GM18861 (cell line): ENCODE measurements around the gene NHSL2.
"Not testable (repeated sequence)": the region's sequence is repeated elsewhere in the genome, so short reads cannot be mapped to it uniquely, and the experiment has no call there.

ENCODE experiments used
- ATAC-seq: cut with Tn5 transposase; IDR thresholded peaks from one replicate; pipeline ENCODE4 v1.9.1; 2021; ENCODE audit not compliant: unreplicated experiment

The NHSL2 gene

DNA sequence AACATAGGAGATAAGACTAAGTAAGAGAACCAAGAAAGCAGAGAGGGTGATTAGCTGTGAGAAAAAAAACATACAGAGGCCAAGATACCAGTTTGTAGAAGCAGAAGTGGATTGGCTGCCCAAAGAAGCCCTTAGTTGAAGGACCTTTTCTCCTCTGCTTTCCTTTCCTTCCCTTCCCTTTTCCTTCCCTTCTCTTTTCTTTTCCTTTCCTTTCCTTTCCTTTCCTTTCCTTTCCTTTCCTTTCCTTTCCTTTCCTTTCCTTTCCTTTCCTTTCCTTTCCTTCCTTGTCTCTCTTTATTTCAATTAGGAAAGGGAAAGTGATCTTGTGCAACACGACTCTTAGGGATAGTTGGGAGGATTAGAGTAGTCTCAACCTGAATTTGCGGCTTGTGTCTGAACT lies 128.2 kb downstream of the NHSL2 start:
- no peak for ATAC-seq

DNA sequence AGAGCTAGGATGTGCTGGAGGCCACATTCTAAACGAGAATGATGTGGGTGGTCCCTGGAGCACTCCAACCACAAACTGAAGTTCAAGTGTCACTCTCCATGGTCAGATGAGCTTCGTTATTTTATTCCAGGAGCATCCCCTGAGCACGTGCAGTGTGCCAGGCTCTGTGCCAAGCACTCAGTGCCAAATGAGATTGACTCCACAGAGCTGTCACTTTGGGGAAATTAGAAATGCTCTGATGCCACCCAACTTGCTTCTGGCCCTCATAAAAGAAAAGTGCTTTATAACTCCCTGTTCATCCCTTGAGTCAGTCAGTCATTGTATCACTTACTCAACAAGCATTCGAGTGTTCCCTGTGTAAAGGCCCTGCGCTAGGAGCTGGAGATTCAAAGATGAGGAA lies 129.9 kb downstream of the NHSL2 start:
- no peak for ATAC-seq

GRCh38 chrX:72041176-72041575 lies 130.5 kb downstream of the NHSL2 start:
- no peak for ATAC-seq

- no peak for ATAC-seq
Measured at GRCh38 chrX:72041871-72042851, 131.5 kb downstream of the NHSL2 start.

DNA sequence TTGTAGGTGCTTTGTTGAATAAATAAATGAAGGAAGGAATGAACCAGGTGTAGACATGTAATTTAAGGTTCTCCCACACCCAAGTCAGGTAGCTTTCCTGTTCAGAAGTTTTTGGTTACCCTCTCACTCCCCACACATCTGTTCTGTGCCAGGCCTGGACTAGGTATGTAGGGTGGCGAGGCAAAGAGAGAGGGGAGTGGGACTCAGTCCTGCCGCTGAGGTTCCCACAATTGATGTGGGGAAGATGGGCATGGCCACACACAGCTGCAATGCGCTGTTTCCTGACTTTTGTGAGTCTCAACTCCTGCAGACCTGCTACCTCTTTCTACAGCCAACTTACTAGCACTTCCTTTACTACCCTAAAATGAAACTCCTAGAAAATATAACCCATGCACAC lies 132.2 kb downstream of the NHSL2 start:
- no peak for ATAC-seq

GRCh38 chrX:72043636-72044035 lies 133.0 kb downstream of the NHSL2 start:
- no peak for ATAC-seq

DNA sequence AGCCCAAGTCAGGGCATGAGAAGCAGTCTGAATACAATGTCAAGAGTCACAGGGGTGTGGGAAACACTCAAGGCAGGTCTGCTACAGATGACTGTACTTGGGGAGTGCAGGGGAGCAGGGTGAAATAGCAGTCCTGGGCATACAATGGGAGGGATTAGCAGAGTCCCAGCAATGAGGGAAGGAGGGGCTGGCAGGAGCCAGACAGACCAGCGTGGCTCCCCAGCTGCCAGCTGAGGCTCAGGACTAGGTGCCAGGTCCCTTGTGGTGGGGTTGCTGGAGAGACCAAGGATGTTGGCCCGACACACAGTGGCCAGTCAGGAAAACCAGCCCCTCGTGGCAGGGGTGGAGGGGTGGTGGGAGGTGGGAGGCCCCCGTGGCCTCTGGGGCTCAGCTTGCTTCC lies 134.5 kb downstream of the NHSL2 start:
- ATAC-seq: no peak

GRCh38 chrX:72045552-72046277 lies 135.1 kb downstream of the NHSL2 start:
- ATAC-seq: no peak

DNA sequence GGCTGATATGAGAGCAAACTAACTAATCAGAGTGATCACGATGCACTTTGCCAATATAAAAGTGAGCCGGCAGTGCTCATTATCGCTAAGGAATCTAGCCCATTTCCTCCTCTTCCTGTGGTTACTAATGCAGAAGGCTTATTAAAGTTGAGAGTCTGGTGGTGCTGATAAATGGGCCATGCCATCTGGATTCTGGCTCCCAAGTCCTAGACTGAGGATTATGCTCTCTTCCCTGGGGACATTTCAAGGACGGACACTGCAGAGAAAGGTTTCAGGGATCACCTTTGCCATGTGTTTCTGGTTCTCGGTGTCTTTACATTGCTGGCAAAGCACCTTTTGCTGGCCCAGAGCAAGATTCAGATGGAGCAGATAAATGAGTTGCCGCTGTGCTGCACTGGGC lies 135.8 kb downstream of the NHSL2 start:
- no peak for ATAC-seq

DNA sequence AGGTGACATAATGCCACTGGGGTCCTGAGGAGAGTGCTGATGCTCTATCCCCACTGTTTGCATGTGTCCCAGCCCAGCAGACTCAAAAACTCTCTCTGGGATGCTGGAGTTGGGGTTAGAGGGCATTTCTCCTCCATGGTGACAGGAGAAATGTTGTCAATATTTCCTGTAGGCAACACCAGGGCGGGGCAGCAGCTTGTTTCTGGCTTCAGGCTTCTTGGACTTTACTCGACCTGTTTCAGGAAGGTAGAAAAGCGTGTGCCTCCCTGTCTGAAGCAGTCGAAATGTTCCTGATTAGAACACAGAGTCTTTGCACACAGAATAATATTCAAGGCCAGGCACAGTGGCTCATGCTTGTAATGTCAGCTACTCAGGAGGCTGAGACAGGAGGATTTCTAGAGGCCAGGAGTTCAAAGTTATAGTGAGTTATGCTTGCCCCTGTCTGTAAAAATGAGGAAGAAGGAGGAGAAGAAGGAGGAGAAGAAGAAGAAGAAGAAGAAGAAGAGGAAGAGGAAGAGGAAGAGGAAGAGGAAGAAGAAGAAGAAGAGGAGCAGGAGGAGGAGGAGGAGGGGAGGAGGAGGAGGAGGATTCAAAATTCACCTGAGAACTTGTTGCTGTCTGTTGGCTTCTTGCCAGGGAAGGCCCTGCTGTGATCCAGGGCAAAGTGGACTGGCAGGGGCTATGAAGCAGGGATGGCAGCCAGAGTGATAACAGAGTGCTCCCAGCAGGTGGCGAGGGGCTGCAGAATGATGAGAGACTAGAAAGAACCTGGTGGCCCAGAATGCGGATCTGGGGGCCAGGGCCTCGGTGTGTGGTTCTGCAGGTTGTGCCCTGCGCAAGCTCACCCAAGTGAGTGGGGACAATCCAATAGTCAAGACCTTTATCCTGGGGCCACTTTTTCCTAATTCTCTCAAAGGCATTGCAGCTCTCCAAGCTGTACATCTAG lies 138.1 kb downstream of the NHSL2 start:
- ATAC-seq: no peak

DNA sequence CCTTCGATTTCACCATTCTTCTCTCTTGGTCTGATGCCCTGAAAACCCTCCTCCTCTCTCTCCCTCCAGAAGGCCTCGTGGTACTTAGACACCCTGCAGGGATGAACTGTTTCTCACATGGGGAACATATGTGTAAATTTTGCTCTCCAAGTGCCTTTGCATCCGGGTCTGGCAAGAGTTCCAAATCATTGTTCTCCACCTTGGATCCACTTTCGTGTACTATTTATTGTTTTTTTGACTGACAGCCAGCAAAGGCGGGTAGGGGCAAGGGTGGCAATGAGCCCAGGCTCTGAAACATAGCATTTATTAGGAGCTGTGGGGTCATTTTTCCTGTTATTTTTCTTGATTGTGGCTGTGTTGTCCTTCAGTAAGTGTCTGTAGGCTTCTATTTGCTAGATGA lies 139.4 kb downstream of the NHSL2 start:
- no peak for ATAC-seq

- no peak for ATAC-seq
Measured at GRCh38 chrX:72051589-72051988, 140.9 kb downstream of the NHSL2 start.

DNA sequence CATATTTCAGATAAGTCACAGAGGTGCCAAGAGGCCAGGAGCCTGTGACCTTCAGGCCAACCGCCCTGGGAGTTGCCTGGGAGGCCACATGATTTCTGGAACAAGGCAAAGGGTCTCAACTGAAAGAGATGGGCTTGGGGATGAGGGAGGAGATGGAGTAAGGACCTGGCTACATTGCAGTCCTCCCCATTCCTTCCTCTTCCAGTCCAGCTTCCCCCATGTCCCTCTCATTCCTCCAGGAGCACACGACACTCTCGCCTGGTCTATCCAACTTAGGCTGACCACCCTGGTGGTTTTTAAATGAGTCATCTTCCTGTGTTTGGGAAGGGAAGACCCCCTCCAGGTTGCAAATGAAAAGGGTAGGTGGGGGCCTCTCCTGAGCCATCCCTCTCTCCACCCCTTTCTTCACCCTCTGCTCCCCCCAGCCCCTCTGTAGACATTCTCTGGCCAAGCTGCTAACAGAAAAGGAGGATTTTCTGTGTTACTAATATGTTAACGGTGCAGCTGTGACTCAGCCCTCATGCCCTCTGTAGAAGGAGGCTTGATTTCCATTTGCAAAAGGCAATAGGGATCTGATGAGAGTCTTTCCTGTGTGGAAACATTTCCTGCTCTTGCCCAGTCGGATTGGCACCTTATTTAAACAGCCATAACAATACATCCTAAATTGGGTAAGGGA lies 141.9 kb downstream of the NHSL2 start:
- ATAC-seq: no peak

DNA sequence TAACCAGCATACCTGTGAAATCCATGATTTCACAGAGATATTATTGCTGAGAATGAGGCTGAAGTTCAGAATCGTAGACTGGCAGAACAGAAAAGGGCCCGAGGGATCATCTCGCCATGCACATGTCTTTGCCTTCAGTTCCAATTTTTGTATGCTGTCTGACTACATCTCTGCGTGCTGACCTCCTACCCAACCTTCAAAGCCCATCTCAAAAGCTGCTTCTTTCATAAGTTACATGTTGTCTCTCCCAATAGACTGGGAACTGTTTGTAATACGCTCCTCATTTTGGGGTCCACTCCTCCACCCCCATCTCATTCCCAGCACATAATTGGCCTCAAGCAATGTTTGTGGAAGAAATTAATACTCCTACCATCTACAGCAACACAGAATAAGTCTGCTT lies 142.9 kb downstream of the NHSL2 start:
- ATAC-seq: no peak

DNA sequence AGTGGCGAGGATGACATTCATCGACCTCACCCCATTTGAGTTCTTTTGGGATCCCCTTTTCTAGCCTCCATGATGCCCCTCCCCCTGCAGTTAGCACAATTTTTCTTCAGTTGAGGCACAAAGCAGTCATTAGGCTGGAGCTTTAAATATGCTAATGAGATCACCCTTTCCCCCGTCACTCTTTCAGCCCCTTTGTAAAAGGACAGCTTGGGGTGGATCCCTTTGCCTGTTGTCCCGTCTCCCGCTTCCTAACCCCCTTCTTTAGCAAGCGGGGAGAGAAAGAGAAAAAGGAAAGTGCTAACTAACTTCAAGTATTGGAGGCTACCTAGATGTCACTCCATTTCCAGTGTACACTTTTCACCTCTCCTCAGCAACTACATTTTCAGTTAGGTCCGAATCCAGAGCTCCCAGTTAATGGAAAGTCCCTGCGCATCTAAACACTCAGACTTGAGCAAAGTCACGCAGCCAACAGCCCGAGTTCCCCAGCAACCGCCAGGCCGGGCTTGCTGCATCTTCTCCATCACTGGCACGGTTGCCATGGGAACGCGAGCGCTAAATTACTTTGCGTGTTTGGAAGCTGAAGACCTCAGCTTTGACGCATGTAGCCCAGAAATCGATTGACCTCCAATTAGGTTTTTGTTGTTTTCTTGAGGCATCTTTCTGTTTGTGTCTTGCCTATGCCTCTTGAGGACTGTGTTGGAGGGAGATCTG lies 144.3 kb downstream of the NHSL2 start:
- ATAC-seq: no peak

GRCh38 chrX:72057331-72057730 lies 146.7 kb downstream of the NHSL2 start:
- ATAC-seq: no peak

DNA sequence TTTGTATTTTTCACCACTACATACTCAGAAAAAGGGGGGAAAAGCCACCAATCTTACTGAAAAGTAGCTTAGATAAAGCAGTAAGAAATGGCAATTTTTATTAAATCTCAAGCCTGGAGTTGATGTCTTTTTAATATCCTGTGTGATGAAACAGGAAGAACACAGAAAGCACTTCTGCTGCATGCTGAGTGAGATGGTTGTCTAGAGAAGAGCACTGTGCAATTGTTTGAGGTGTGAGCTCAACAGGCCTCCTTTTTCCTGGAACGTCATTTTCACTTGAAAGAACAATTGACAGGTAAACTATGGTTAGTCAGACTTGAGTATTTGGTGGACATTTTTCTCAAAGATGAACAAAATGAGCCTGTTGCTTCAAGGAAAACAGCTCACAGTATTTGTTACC lies 147.2 kb downstream of the NHSL2 start:
- no peak for ATAC-seq

- ATAC-seq: not testable (repeated sequence)
Measured at GRCh38 chrX:72058346-72058745, 147.7 kb downstream of the NHSL2 start.

GRCh38 chrX:72060196-72060920 lies 149.7 kb downstream of the NHSL2 start:
- ATAC-seq: no peak
